AG09309 (cell line): Measurements from ENCODE around the gene EBF4.

Experiments used
- DNase-seq: peaks from one replicate; pipeline ENCODE4 v3.0.0-alpha.2; 2010; ENCODE audit warnings: low read depth
- H3K4me3 ChIP-seq: 2 replicates; pipeline ENCODE4 v1.5.1; 2011; ENCODE audit warnings: mild to moderate bottlenecking, low read depth, low read length, moderate library complexity; ENCODE audit not compliant: control insufficient read depth
- CTCF ChIP-seq: IDR thresholded peaks from 2 replicates; pipeline ENCODE4 v1.5.1; 2011; ENCODE audit warnings: mild to moderate bottlenecking, low read depth, low read length, inconsistent platforms; ENCODE audit not compliant: insufficient read depth, control insufficient read depth; ENCODE audit errors: missing control alignments

The EBF4 gene

DNA sequence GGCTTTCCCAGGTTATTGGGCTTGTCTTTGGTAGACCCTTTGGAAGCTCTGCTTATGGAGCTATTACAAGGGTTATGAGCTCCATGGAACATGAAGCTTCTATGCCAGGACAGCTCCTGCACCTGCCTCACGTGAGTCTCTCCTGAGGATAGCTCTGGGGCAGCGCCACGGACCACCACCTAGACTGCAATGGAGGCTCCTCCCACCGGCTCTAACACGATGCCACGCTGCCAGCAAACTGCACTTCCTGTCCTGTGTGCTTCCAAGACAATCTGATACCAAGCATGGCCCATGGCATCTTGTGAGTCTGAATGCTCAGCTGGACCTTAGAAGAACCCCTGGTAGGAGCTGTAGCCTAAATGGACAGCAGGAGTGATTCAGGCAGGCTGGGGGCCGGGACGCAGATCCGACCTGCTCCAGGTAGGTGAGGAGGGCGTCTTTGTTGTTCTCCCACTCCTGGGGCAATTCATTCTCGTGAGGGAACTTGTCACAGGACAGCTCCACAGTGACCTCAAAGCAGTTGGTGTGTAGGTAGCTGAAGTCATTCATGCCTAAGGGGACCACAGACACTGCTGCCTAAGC, 102.4 kb downstream of the EBF4 start:
- DNase-seq, result no peak
- no peak overlapping the region for H3K4me3 ChIP-seq
- no peak for TF ChIP-seq CTCF

- H3K4me3 ChIP-seq, result no peak overlapping the region
- DNase-seq, result no peak
- TF ChIP-seq CTCF, result no peak
Measured at GRCh38 chr20:2795451-2795850, 102.9 kb downstream of the EBF4 start.

DNA sequence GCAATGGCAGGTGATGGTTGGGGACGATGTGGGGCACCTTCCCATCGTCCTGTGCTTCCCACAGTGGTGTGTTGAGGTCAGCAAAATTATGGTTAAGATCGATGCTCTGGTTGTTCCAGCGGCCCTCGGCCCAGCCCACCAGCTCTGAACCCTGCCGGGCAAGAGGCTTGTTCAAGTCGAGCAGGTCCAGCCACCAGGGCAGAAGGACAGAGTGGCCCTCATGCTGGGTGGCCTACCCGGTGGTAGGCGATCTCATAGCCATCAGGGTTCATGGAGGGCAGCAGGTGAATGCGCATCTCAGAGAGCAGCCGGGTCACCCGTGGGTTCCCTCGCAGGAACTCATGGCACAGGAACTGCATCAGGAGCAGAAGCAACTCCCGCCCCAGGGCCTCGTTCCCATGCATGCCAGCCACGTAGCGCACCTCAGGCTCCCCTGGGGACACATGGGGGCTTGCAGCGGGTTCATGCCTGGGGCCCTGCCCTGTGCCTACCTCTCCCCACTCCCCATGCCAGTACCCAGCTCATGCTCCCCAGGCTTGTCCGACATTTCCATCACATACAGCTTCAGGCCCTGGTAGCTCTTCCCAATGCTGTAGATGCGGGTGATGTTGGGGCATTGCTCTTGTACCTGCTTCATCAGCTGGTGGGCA, 103.6 kb downstream of the EBF4 start:
- TF ChIP-seq CTCF, result no peak
- H3K4me3 ChIP-seq, result no peak overlapping the region
- no peak for DNase-seq

GRCh38 chr20:2797136-2797983, 104.8 kb downstream of the EBF4 start:
- DNase-seq, result no peak
- TF ChIP-seq CTCF, result no peak
- no peak overlapping the region for H3K4me3 ChIP-seq

GRCh38 chr20:2798095-2798805, 105.7 kb downstream of the EBF4 start:
- no peak overlapping the region for H3K4me3 ChIP-seq
- no peak for TF ChIP-seq CTCF
- DNase-seq, result no peak

DNA sequence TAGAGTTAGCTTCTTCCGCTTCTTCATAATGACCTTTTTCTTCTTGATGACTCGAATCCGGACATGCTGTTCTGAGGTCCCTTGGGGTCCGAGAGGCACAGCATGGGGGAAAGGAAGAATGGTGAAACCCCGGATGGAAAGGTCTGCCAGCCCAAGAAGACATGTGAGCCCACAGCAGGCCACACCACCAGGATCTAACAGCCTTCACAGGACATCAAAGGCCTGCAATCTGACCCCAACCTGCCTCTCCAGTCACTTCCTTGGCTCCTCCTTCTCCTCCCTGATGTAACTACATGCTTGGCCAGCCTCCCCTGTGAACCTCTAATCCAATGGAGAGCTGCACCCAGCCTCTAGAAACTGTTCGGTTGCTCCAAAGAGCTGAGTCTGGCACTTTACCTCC, 106.2 kb downstream of the EBF4 start:
- H3K4me3 ChIP-seq, result no peak overlapping the region
- no peak for TF ChIP-seq CTCF
- no peak for DNase-seq
